ENCODE results near the gene RAB8B. TPM values are rescaled to one million over a fixed set of nuclear protein-coding genes. Genes with fewer than 3 reads are reported as not detected.

The RAB8B gene
- total and polyA plus RNA-seq, 9 of the 15 experiments (the other 6 are each of a cell fraction or from before 2014, with no cell fraction given) = 7.8 to 32.1 (median 24.2) TPM

- TF ChIP-seq EP300 (IDR thresholded peaks at IDR 0.05; ENCODE audit: low read length) (peak; percentile 75), MYBL2 (IDR thresholded peaks at IDR 0.05; ENCODE audit: low read depth) (no peak), MYBL2 (CRISPR knock-in tag; IDR thresholded peaks at IDR 0.05; ENCODE audit: borderline replicate concordance) (no peak), KDM2B (CRISPR knock-in tag; IDR thresholded peaks at IDR 0.05) (no peak), U2AF2 (optimal IDR thresholded peaks at IDR 0.05; ENCODE audit: low read depth, low read length) (no peak), EHMT2 (IDR thresholded peaks at IDR 0.05) (no peak), NCOR1 (IDR thresholded peaks at IDR 0.05) (0 out of 2 replicates have a peak, but pooled peaks have one; percentile 32), KAT7 (CRISPR knock-in tag; IDR thresholded peaks at IDR 0.05; ENCODE audit: borderline replicate concordance) (peak; percentile 36; the same call in 1 of the 2 replicates), ILF3 (IDR thresholded peaks at IDR 0.05; ENCODE audit: borderline replicate concordance) (no peak), ZNF551 (CRISPR knock-in tag; IDR thresholded peaks at IDR 0.05) (no peak), PPARD (CRISPR knock-in tag; IDR thresholded peaks at IDR 0.05) (no peak), THAP7 (CRISPR knock-in tag; IDR thresholded peaks at IDR 0.05) (no peak), ZNF398 (CRISPR knock-in tag; IDR thresholded peaks at IDR 0.05) (no peak), ZNF583 (CRISPR knock-in tag; IDR thresholded peaks at IDR 0.05) (no peak), ARNT (IDR thresholded peaks at IDR 0.05) (no peak), ZNF707 (CRISPR knock-in tag; conservative IDR thresholded peaks at IDR 0.05) (no peak), E2F3 (CRISPR knock-in tag; IDR thresholded peaks at IDR 0.05) (no peak), MAX (CRISPR knock-in tag; IDR thresholded peaks at IDR 0.05) (no peak), ZKSCAN1 (IDR thresholded peaks at IDR 0.05; ENCODE audit: low read depth, low read length) (no peak), RNF2 (IDR thresholded peaks at IDR 0.05) (no peak)
These were observed 22.9 kb downstream of the RAB8B start (continued) for GRCh38 chr15:63212050-63213004.
